H1 (cell line): ENCODE data around the gene AMN. TPM values are rescaled to one million over a fixed set of nuclear protein-coding genes. Genes with fewer than 3 reads are reported as not detected.

Experiments
- BCL11A ChIP-seq, 2 experiments: IDR thresholded peaks; one replicate each; pipeline ENCODE4 v1.6.1; 2011; ENCODE audit warnings: low read depth in 2 of 2, low read length in 2 of 2, mild to moderate bottlenecking in 2 of 2
- CEBPB ChIP-seq: IDR thresholded peaks from 2 replicates; pipeline ENCODE4 v1.6.1; 2012; ENCODE audit warnings: low read depth, low read length
- EP300 ChIP-seq, 2 experiments: IDR thresholded peaks; 1 replicate in 1 of 2; 2 replicates in 1 of 2; pipeline ENCODE4 v1.6.1; 2011 to 2012; ENCODE audit warnings: low read depth in 2 of 2, low read length in 2 of 2, mild to moderate bottlenecking in 2 of 2, borderline replicate concordance in 1 of 2, inconsistent platforms in 1 of 2, moderate library complexity in 1 of 2
- NRF1 ChIP-seq: IDR thresholded peaks from 2 replicates; pipeline ENCODE4 v1.6.1; 2011; ENCODE audit warnings: mild to moderate bottlenecking, low read depth, low read length, improper control_type of control experiment
- POU5F1 ChIP-seq: IDR thresholded peaks from 2 replicates; pipeline ENCODE4 v1.6.1; 2011; ENCODE audit warnings: low read depth, mild to moderate bottlenecking, low read length, moderate library complexity
- SP1 ChIP-seq: IDR thresholded peaks from 2 replicates; pipeline ENCODE4 v1.6.1; 2011; ENCODE audit warnings: low read depth, low read length
- SP2 ChIP-seq: IDR thresholded peaks from 2 replicates; pipeline ENCODE4 v1.6.1; 2012; ENCODE audit warnings: mild to moderate bottlenecking, low read length, inconsistent platforms
- SP4 ChIP-seq: IDR thresholded peaks from 2 replicates; pipeline ENCODE4 v1.6.1; 2012; ENCODE audit warnings: low read length, inconsistent platforms
- SRF ChIP-seq: IDR thresholded peaks from 2 replicates; pipeline ENCODE4 v1.6.1; 2011; ENCODE audit warnings: mild to moderate bottlenecking, low read depth, low read length, moderate library complexity
- SUZ12 ChIP-seq: fragments of 200-600 bp; sonication (generic); IDR thresholded peaks from 2 replicates; pipeline ENCODE4 v1.6.1; 2012; ENCODE audit warnings: mild to moderate bottlenecking, inconsistent platforms, low read length, moderate library complexity, mixed read lengths
- YY1 ChIP-seq: IDR thresholded peaks from 2 replicates; pipeline ENCODE4 v1.6.1; 2011; ENCODE audit warnings: low read depth, mild to moderate bottlenecking, low read length
- polyA plus RNA-seq, 7 experiments: library from polyadenylated mRNA; depleted of rRNA in 3 of 7; stranded (reverse) in 5 of 7; unstranded in 2 of 7; fragments of >200 nt in 5 of 7; fragments of 200-250 nt in 2 of 7; gene quantifications; 1 replicate in 5 of 7; 2 replicates in 1 of 7; 4 replicates in 1 of 7; pipeline versions ENCODE4 v1.2.1 to v1.2.3, GENCODE V29; 2011 to 2013; ENCODE audit warnings: missing spikeins in 2 of 7, mixed read lengths in 2 of 7
- total RNA-seq: library from RNA; stranded (reverse); fragmentation: NEBNext Ultra II Directional; extraction: Animal tissue kit (Norgen Biotek cat#: 25700); gene quantifications from 2 replicates; pipeline ENCODE4 v1.2.1, GENCODE V29; 2021
- TF ChIP-seq, protein P1 (sequence below): fragments of 300-600 bp; sonication (generic); IDR thresholded peaks from 2 replicates; pipeline ENCODE4 v1.7.1; 2012; ENCODE audit warnings: low read length, moderate library complexity, mild to moderate bottlenecking, inconsistent platforms; ENCODE audit not compliant: insufficient replicate concordance

The AMN gene
- total and polyA plus RNA-seq, 2 of the 8 experiments (the other 6 are each of a cell fraction or from before 2014, with no cell fraction given): 0.77 to 1.5 TPM

DNA sequence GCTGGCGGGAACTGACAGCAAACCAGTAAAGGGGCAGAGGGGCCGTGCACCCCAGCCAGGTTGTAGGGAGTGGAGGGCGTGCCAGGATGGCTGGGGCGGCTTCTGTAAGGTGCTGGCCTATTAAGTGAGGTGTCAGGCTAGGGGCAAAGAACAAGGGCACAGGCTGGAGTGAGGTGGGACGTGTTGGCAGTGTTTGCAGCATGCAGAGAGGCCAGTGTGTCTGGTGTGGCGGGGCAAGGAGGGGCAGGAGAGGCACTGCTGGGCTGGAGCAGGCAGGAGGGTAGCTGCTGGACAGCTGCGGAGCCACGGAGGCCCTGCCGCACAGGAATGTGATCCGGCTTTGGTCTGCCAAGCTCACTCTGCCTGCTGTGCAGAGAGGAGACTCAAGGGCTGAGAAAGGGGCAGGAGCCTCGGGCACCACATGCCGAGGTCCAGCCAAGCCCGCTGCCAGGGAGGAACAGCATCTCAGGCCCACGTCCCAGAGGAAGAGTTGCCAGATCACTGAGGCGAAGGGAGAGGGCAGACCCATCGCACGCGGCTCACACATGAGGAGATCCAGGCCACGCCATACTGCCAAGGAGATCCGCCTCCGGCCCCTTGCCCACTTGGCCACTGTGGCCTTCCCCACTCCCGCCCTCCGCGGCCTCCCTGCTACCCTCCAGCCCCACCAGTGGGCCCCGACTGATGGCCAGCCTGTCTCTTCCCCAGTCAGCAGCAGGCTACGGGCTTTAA is 46.8 kb downstream of the AMN start (continued):
- TF ChIP-seq, protein P1, sequence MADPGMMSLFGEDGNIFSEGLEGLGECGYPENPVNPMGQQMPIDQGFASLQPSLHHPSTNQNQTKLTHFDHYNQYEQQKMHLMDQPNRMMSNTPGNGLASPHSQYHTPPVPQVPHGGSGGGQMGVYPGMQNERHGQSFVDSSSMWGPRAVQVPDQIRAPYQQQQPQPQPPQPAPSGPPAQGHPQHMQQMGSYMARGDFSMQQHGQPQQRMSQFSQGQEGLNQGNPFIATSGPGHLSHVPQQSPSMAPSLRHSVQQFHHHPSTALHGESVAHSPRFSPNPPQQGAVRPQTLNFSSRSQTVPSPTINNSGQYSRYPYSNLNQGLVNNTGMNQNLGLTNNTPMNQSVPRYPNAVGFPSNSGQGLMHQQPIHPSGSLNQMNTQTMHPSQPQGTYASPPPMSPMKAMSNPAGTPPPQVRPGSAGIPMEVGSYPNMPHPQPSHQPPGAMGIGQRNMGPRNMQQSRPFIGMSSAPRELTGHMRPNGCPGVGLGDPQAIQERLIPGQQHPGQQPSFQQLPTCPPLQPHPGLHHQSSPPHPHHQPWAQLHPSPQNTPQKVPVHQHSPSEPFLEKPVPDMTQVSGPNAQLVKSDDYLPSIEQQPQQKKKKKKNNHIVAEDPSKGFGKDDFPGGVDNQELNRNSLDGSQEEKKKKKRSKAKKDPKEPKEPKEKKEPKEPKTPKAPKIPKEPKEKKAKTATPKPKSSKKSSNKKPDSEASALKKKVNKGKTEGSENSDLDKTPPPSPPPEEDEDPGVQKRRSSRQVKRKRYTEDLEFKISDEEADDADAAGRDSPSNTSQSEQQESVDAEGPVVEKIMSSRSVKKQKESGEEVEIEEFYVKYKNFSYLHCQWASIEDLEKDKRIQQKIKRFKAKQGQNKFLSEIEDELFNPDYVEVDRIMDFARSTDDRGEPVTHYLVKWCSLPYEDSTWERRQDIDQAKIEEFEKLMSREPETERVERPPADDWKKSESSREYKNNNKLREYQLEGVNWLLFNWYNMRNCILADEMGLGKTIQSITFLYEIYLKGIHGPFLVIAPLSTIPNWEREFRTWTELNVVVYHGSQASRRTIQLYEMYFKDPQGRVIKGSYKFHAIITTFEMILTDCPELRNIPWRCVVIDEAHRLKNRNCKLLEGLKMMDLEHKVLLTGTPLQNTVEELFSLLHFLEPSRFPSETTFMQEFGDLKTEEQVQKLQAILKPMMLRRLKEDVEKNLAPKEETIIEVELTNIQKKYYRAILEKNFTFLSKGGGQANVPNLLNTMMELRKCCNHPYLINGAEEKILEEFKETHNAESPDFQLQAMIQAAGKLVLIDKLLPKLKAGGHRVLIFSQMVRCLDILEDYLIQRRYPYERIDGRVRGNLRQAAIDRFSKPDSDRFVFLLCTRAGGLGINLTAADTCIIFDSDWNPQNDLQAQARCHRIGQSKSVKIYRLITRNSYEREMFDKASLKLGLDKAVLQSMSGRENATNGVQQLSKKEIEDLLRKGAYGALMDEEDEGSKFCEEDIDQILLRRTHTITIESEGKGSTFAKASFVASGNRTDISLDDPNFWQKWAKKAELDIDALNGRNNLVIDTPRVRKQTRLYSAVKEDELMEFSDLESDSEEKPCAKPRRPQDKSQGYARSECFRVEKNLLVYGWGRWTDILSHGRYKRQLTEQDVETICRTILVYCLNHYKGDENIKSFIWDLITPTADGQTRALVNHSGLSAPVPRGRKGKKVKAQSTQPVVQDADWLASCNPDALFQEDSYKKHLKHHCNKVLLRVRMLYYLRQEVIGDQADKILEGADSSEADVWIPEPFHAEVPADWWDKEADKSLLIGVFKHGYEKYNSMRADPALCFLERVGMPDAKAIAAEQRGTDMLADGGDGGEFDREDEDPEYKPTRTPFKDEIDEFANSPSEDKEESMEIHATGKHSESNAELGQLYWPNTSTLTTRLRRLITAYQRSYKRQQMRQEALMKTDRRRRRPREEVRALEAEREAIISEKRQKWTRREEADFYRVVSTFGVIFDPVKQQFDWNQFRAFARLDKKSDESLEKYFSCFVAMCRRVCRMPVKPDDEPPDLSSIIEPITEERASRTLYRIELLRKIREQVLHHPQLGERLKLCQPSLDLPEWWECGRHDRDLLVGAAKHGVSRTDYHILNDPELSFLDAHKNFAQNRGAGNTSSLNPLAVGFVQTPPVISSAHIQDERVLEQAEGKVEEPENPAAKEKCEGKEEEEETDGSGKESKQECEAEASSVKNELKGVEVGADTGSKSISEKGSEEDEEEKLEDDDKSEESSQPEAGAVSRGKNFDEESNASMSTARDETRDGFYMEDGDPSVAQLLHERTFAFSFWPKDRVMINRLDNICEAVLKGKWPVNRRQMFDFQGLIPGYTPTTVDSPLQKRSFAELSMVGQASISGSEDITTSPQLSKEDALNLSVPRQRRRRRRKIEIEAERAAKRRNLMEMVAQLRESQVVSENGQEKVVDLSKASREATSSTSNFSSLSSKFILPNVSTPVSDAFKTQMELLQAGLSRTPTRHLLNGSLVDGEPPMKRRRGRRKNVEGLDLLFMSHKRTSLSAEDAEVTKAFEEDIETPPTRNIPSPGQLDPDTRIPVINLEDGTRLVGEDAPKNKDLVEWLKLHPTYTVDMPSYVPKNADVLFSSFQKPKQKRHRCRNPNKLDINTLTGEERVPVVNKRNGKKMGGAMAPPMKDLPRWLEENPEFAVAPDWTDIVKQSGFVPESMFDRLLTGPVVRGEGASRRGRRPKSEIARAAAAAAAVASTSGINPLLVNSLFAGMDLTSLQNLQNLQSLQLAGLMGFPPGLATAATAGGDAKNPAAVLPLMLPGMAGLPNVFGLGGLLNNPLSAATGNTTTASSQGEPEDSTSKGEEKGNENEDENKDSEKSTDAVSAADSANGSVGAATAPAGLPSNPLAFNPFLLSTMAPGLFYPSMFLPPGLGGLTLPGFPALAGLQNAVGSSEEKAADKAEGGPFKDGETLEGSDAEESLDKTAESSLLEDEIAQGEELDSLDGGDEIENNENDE: no peak
- TF ChIP-seq EP300 (IDR thresholded peaks at IDR 0.05; ENCODE audit: borderline replicate concordance in 1 of 2, low read depth in 2 of 2, low read length in 2 of 2) (no peak), SUZ12 (no peak), SP2 (no peak), YY1 (no peak), NRF1 (no peak), CEBPB (no peak), SP4 (no peak), POU5F1 (no peak), BCL11A (IDR thresholded peaks at IDR 0.05; ENCODE audit: low read depth in 2 of 2, low read length in 2 of 2) (no peak), SRF (no peak), SP1 (no peak)
